Left cardiac atrium (tissue), 4 donors: Measurements from ENCODE around the gene ANKEF1. TPM values are rescaled to one million over a fixed set of nuclear protein-coding genes. Genes with fewer than 3 reads are reported as not detected.

ENCODE experiments used
- ATAC-seq, 2 donors: fragments of 200-7000 bp; cut with Tn5 transposase; one replicate each; pipeline ENCODE4 v1.9.1; 2020; ENCODE audit warnings: mild to moderate bottlenecking in 2 of 2, moderate library complexity in 2 of 2
- DNase-seq: peaks from one replicate; pipeline ENCODE4 v3.0.0-alpha.2; 2020
- intact Hi-C, 2 donors: fragments of 100-400 bp; cut with DNase I; formaldehyde crosslinking; loops; one replicate each; pipeline versions ENCODE4 v1.14.1 to v1.15.1; 2022 to 2023
- long read RNA-seq: library from polyadenylated mRNA; unstranded; transcript quantifications from one replicate; pipeline ENCODE4 v2.0.0, GENCODE V29; 2021
- total RNA-seq, 2 donors: library from RNA; stranded (reverse); fragmentation: NEBNext Ultra II Directional; extraction: Animal tissue kit (Norgen Biotek cat#: 25700); gene quantifications; one replicate each; pipeline ENCODE4 v1.2.1, GENCODE V29; 2021
- donor health status: DM: no; HTN: yes; CAD: no.
- donor health status: DM: no; HTN: yes; CAD: no; lungs with severe emphysema.
- donor health status: DM: yes; HTN: yes; CAD: no.
- donor health status: Dilated cardiomyopathy.

Gene ANKEF1
- total RNA-seq, result 1 to 10 TPM; 2.3 to 2.5 TPM
- long read RNA-seq, partial matches to known transcripts, result 1 of 1 reads
- long read RNA-seq, other reads (novel, unspliced or antisense), result 0 of 1 reads

DNA sequence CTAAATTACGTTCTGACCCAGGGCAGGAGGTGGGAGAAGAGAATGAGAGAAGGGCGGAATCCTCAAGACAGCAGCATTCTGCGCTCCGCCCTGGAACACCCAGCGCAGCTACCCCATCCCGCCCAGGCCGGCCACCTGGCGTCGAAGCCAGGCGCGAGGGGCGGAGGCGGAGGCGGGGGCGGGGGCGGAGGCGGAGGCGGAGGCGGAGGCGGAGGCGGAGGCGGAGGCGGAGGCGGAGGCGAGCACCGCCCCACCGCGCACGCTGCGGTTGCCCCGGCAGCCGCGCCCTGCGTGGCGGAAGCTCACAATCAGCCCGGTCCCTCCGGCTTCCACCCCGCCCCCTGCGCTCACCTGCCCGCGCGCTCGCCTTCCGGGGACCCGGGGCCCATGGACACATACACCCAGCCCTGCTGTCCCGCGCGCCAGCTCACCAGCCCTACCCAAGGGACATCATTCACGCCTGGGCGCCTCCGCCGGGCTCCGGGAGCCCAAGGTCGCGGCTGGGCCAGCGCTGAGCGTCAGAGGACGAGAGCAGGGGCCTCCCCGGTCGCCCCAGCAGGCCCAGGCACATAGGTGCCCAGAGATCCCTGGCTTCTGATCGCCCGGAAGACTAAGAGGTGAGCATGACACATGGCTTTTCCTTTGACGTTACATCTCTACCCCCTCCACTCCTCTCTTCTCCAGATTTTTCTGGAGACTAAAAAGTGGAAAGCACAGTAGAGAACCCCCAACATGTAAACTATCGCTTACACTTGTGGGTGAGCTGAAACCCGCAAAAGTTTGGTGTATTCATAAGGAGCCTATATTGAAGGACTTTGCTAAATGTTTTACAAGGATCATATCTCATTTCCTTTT lies at the start of gene ANKEF1:
TSS of gene ANKEF1 (plus strand) at position 271 of the 855 bp plus-strand sequence. CDS start 3,315 bp downstream, outside the sequence.
- peak; percentile 75 for DNase-seq
- ATAC-seq, result peak; percentile 98 to 99
- intact Hi-C loops, result no loop called here

- ATAC-seq, result no peak
- no peak for DNase-seq
- intact Hi-C loops, result no loop called here
These were observed 49.5 kb upstream of the ANKEF1 start for GRCh38 chr20:9985281-9985680.

- DNase-seq (no peak), ATAC-seq (peak in 1 of 2 donors; percentile 53)
- intact Hi-C loops, result no loop called here
These were observed 49.0 kb upstream of the ANKEF1 start for GRCh38 chr20:9985773-9986172.

DNA sequence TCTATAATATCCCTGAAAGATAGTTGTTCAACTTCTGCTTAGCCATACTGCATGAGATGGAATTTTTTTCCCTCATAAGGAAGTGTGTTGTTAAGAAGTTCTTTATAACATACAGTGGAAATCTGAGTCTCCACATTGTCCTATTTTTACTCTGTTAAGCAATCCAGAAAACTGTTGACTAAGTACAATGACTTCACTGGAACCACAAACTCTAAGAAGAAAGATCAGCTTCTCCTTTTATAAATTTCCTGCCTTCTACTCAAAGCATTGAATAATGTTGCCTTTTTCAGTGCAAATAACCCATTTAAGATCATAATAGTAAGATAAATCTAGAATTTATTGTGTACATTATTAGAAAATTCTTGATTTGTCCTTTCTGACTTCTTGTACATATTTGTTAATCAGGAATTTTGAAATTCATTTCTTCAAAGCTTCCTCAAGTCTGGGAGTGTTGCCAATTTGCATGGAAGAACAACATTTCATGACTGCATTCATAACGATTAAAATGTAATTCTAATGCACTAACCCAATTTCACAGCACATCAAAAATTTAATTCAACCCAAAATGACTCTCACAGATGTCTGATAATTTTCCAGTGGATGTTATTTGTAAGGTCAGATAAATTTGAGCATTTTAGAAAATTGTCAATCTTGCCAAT lies 45.6 kb upstream of the ANKEF1 start:
- DNase-seq (no peak), ATAC-seq (peak; percentile 81 to 82)
- intact Hi-C loops, result no loop called here

DNA sequence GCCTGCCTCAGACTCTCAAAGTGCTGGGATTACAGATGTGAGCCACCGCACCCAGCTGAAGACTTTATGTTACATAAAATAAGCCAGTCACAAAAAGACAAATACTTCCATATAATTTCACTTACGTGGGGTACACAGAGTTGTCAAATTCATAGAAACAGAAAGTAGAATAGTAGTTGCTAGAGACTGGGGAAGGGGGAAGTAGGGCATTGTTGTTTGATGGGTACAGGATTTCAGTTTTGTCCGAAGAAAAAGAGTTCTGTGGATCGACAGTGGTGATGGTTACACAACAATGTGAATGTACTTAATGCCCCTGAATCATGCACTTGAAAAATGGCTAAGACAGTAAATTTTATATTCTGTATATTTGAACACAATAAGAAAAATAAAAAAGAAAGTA lies 41.6 kb upstream of the ANKEF1 start:
- intact Hi-C loops, result no loop called here
- DNase-seq (no peak), ATAC-seq (no peak)

DNA sequence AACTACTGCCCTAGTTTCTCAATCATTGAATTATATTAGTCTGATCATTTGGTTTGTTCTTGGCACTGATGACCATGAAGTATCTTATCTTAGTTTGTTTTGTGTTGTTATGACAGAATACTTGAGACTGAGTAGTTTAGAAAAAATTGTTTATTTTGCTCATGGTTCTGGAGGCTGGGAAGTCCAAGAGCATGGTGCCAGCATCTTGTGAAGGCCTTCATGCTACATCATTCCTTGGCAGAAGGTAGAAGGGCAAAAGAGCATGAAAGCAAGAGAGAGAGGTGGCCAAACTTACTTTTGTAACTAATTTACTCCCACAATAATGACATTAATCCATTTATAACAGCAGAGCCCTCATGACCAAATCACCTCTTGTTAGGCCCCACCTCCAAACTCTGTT lies 40.1 kb upstream of the ANKEF1 start:
- DNase-seq (no peak), ATAC-seq (no peak)
- intact Hi-C loops, result no loop called here

- DNase-seq, result no peak
- no peak for ATAC-seq
- intact Hi-C loops, result no loop called here
These were observed 39.1 kb upstream of the ANKEF1 start for GRCh38 chr20:9995510-9996272.

- ATAC-seq, result no peak
- no peak for DNase-seq
- intact Hi-C loops, result no loop called here
These were observed 37.8 kb upstream of the ANKEF1 start for GRCh38 chr20:9996944-9997343.

GRCh38 chr20:9999645-10000044 lies 35.1 kb upstream of the ANKEF1 start:
- DNase-seq (no peak), ATAC-seq (peak; percentile 27 to 54)
- intact Hi-C loops, result no loop called here

DNA sequence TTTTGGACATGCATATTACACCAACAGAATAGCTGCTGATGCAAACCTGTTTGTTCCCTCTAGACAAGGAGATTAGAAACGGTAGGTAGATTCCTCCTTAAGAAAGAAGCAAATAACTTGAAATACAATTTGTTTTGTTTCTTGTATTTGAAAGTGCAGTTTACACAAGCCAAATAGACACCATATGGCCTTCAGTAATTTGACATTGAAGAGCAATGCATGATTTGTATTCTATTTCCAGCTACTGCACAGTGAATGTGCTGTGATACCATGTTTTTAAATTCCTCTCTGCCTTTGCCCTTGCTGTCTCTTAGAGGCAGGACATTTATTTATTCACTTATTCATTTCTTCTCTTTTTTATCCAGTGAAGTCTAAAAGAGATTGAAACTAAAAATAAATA lies 31.9 kb upstream of the ANKEF1 start:
- DNase-seq (no peak), ATAC-seq (no peak)
- intact Hi-C loops, result no loop called here

DNA sequence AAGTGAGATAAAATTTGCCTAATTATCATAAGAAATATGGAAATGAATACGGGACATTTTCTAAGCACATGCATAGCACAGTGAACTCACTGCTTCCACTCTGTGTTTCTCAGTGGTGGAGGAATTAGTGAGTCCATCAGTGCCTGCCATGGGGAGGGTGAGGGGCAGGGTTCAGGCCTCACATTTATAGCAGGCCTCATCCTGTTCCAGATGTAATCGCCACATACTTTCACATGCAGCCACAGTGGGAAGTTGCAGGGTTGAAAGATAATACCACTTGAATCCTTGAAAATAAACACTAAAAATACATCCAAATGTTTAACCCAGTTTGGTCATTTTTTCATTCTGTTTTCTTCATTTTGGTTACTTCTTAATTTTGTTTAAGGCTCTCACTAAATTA lies 29.9 kb upstream of the ANKEF1 start:
- no peak for DNase-seq
- intact Hi-C loops, result no loop called here
- ATAC-seq, result no peak

- intact Hi-C loops, result no loop called here
- ATAC-seq (peak in 1 of 2 donors; percentile 30), DNase-seq (no peak)
These were observed 28.9 kb upstream of the ANKEF1 start for GRCh38 chr20:10005885-10006284.

DNA sequence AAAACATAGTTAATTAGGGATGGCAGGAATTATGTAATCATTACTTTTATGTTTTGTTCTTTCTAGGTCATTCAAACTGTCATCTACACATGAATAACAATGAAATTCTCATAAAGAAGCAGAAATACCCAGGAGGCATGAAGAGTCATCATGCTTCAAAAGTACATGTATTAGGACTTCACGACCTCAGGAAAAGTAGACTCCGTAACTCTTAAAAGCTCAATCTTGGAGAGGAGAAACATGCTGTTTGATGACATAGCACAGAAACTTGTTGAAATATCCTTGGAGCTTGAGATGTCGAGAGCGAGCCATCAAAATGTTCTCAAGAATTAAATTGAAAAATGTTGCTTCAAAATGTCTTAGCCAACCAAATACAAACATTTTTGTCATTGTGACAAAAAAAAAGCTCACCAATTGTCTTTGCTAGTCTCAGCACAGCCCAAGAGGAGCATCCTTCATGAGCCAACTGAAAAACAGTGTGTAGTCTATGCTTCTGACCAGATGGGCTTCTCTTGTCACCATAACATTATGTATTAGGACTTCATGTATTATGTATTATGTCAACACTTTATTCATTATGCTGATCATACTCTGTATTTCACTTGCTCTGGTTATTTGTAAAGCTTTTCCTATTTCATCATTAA lies 28.2 kb upstream of the ANKEF1 start:
- DNase-seq (no peak), ATAC-seq (peak in 1 of 2 donors; percentile 41)
- intact Hi-C loops, result no loop called here

DNA sequence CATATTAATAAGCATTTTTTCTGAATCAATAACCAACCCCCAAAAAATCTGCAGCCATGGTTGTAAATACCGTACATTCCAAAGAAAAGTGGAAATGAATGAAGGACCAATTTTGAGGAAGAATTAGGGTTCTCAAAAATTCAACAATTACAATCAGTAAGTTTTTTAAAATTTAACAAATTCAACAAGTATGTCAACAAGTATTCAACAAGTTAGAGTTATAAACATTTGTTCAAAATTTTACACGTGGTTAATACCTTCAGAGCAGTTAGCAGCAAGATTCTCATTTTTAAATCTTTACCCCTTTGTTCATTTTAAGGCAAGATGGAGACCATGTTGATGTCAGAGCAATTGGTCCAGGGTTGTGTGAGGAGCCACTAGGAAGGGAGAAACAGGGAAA lies 27.6 kb upstream of the ANKEF1 start:
- intact Hi-C loops, result no loop called here
- no peak for DNase-seq
- ATAC-seq, result no peak

DNA sequence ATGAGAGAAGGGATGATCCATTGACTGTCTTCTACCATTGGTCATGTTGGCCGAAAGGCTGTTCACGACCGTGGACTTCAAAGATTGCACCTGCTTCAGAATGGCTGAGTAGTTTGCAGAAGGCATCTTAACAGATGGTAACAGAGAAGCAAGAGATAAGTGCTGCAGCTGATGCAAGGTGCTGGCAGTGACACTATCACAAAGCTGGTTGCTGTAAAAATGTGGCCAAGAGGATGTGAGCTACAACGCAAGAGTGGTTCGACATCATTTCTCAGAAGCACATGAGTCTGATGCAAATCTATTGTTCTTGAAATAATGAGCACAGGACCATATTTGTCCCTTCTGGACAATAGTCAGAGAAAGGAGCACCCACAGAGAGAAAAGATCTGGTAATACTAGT lies 27.0 kb upstream of the ANKEF1 start:
- DNase-seq (no peak), ATAC-seq (no peak)
- intact Hi-C loops, result no loop called here

GRCh38 chr20:10012464-10012863 lies 22.3 kb upstream of the ANKEF1 start:
- intact Hi-C loops, result no loop called here

GRCh38 chr20:10014431-10014830 lies 20.4 kb upstream of the ANKEF1 start:
- ATAC-seq (no peak), DNase-seq (no peak)
- intact Hi-C loops, result no loop called here

More at GRCh38 chr20:10012464-10012863, 22.3 kb upstream of the ANKEF1 start:
- DNase-seq, result no peak
- ATAC-seq, result no peak

DNA sequence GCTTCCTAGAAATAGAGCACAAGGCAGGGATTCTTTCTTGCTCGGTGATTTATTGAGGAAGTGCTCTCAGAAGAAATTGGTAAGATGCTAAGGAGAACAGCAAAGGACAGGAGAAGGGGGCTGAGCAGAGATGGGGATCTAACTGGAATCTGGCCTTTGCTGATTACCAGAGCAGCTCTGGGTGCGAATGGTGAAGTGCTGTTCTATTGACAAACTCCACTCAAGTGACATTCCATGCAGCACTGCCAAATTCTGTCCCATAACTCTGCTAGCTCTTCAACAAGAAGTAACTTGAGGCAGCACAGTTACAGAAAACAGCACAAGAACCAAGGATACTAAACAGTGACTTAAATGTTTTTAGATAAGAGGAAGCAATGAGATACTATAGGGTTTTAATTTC lies 13.8 kb upstream of the ANKEF1 start:
- no peak for DNase-seq
- intact Hi-C loops, result no loop called here
- no peak for ATAC-seq

- ATAC-seq (no peak), DNase-seq (no peak)
- intact Hi-C loops, result no loop called here
These were observed 12.2 kb upstream of the ANKEF1 start for GRCh38 chr20:10022625-10023024.
